ENCODE results near the gene HSPG2.
A peak's percentile ranks its signal among the peaks of the same experiment; 100 is the strongest.
"Not testable (repeated sequence)": the region's sequence is repeated elsewhere in the genome, so short reads cannot be mapped to it uniquely, and the experiment has no call there.

Gene HSPG2

DNA sequence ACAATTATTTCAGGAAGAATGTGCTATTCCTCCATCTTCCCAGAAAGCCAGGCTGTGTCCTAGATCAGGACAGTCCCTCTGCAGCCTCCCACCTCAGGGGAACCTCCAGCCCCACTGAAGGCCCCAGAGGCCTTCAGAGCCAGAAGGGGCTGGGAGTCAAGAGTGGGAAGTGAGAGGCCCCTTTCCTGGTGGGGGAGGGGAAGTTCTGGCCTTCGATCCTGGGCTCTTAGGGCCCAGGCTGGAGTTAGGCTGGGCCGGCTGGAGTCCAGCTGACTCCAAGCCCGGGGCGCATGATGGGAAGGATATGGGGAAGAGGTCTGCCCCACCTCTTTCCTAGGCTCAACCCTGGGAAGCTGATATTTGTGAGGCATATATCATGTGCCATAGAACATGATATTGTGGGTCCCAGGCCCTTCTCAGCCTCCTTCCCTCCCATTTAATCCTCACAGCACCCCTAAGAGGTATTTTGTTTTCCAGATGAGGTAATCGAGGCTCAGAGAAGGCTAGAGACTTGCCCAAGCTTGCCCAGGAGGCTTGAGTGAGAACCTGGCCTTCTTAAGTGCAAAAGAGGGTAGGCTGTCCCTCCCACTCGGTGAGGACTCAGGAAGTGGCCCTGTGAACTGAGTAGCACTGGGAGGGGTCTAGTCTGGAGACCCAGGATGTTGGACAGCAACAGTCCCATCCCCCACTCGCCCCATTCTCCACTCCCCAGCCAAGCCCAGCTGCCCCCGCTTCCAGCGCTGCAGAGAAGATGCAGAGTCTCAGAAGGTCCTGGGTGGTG is 18.6 kb upstream of the HSPG2 start:
- no peak for DNase-seq

DNA sequence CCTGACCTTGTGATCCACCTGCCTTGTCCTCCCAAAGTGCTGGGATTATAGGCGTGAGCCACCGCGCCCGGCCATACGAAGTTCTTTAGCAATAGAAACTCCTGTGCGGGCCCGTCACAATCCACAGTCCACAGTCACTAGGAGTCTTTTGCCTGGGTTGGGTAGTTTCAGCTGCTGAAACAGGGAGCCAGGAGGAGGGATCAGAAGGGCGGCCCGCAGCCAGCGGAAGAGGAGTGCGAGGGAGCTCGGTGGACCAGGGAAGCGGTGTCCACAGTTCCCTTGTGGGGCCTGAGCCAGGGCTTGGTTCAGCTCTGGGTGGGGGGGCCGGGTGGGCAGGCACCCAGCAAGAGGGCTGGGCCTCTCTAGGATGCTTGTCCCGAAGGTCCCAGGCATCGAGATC is 17.9 kb upstream of the HSPG2 start:
- no peak for DNase-seq

DNA sequence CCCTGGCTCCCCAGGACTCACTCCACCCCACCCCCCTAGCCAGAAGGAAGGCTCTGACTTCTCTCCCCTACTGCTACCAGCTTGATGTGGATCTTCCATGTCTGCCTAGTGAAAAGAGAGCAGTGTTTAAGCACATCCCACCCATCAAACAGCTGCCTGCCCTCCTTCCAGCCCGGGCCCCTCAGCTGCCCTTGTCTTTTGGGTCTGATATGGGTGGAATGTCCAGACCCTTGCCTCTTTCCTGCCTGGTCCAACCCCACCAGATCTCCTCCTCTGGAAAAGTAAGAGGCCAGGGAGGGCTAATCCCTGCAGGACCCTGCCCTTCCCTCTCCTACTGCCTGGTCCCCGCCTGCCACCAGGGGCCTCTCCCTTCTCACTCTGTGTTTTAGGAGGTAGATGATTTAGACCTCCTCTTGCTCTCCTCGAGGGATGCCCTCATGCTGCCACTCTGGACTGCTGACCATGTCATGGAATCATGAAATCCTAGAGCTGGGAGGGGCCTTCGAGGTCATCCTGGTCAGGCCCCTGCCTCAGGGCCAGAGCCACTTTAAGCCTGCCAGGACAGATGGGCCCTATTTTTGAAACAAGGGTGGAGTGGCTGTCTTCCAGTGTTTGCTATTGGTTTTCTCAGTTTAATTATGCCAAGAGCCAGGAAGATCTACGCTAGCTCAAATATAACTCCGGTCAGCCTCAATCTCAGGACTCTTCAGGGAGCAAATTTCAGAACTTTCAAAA is 15.8 kb upstream of the HSPG2 start:
- no peak for DNase-seq

DNA sequence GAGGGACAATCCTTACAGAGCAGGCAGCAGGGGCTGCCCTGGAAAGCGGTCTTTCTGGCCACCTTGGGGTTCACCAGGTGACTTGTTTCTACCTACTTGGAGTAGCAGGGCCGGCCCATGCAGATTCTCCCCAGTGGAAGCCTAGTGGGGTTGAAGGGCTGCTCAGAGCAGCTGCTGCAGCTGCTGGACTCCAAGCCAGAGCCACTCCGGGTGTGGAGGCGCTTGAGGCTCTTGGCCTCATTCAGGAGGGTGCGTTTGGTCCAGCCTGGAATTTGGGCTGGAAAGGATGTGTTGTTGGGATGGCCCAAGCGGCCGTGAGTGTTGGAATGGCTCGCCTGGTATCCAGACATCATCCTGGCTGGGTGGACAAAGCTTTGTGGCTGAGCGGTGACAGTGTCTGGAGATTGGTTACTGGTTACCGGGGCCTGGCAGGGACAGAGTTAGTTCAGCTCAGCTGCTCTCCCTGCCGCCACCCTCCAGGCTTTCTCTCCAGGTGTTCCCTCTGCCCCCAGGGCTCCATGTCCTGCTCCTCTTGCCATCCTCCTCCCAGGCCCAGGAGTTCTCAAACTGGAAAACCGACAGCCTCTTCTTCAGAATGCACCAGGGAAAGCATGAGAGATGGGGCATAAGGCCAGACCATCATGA is 14.2 kb upstream of the HSPG2 start:
- DNase-seq, result no peak

DNA sequence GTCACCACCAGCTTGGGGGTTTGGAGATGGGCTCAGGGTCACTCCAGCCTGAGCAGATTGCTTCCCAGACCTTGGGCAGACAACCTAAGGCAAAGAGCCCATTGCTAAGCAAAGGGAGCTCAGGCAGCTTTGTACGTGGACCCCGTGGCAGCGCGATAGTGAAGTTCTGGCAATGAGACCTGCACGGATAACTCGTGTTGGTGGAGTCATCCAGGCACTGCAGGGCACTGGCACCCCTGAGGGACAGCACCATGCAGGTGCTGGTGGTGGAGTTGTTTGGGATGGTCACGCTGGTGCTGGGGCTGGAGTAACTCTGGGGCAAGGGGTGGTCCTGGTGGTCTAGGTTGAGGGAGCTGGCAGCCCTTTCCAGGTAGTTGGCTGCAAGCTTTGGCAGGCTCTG is 13.6 kb upstream of the HSPG2 start:
- DNase-seq, result no peak

DNA sequence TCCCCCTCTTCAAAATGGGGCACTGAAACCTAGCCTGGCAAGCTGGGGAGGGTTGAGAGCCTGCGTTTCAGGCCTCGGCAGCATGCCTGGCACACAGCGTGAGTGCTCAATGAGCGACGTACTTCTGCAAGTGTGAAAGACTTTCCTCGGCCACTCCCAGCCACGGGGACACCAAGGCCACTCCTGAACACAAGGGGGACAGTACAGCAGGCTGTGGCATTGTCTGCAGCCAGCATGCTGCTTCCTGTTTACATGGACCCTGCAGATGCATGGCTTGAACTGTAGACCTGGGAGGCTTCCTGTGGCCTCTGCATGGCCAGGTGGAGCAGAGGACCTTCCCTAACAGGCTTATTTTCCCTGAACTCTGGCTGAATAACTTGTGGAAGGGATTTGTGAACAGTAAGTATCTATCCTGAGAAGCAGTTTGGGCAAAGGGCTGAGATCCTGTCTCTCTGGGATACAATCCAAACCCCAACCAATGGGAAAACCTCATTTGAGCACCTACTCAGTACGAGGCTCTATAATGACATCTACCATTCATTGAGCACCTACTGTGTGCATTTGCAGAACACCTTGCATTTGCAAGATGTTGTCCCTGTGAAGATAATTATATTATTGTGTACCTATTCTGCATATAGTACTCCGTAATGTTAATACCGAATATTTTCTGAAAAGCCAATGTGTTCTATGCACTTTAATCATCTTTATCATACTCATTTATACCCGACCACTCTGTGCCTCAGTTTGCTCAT is 9.9 kb upstream of the HSPG2 start:
- DNase-seq, result no peak

DNA sequence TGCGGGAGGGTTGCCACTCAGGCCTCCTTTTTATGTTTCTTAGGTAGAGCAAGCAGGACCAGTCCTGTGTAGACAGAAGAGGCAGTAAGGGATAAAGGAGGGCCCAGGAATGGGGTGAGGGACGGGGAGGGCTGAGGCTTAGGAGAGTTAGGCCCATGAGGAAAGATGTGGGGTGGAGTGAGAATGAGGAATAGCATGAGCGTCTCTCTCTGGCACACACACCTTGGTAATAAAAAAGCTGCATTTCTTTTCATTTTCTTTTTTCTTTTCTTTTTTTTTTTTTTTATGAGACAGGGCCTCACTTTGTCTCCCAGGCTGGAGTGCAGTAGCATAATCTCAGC is 7.6 kb upstream of the HSPG2 start:
- DNase-seq, result no peak

DNA sequence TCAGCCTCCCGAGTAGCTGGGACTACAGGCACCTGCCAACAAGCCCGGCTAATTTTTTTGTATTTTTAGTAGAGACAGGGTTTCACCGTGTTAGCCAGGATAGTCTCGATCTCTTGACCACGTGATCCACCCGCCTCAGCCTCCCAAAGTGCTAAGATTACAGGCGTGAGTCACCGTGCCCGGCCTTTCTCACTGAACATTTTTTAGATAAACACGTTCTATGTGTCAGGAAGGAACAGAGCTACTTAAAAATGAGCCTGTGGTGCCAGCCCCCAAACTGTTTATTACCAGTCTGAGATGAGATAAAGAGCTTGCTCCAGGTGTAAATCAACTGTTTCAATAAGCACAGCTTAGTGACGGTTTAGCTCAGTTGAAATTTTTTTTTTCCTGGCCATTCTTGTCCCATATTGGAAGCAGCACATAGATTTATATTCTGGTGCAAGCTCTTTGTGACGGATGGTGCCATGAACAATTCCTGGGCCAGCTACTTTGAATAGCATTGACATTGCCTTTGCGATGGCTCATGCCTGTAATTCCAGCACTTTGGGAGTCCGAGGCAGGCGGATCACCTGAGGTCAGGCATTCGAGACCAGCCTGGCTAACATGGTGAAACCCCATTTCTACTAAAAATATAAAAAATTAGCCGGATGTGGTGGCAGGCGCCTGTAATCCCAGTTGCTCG is 6.0 kb upstream of the HSPG2 start:
- not testable (repeated sequence) for DNase-seq

DNA sequence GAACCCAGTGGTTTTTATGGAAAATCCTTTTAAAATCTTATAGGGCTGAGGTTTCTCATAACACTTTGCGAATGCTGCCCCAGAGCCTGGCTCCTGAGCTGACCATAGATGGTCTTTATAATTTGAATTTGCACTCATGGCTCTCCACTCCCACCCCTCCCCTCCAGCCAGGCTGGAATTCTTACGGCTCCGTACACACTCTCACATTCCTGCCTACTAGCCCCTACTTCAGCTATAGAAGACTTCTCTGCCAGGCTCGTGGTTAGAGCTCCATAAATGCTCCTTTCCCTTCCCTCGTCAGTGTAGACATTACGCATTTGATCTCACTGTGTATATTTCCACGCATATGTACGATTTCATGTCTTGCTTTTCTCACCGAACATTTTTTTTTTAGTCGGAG is 5.4 kb upstream of the HSPG2 start:
- DNase-seq, result no peak

DNA sequence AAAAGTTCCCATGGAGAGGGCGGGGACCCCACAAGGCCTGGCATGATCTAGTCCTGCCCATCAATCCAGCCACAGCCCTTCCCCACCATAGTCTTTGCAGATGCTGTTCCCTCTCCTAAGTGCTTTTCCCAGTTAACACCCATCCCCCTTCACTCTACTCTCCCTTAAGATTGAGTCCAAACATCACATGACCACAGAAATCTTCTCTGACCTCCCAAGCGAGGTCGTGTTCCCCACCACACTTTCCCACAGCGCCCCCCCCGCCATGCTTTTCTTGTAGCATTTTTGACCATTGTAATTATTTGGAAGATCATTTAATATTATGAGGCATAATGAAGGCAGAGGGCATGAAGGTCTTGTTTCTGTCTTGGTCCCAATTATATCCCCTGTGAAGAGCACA is 4.3 kb upstream of the HSPG2 start:
- no peak for DNase-seq

DNA sequence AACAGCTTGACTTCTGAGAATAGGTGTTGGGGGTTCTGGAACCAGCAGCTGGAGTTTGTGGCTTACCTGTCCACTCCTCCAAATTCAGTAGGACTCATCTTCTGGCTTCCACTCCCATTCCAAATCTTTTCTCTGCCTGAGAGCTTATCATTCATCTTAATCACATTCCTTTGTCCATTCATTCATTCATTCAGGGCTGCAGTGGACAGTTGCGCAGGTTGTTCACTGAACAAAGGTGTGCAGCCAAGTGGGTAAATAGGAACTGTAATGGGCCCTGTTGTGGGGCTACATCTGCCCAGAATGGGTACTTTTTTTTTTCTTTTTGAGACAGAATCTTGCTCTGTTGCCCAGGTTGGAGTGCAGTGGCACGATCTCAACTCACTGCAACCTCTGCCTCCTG is 3.4 kb upstream of the HSPG2 start:
- DNase-seq, result no peak

DNA sequence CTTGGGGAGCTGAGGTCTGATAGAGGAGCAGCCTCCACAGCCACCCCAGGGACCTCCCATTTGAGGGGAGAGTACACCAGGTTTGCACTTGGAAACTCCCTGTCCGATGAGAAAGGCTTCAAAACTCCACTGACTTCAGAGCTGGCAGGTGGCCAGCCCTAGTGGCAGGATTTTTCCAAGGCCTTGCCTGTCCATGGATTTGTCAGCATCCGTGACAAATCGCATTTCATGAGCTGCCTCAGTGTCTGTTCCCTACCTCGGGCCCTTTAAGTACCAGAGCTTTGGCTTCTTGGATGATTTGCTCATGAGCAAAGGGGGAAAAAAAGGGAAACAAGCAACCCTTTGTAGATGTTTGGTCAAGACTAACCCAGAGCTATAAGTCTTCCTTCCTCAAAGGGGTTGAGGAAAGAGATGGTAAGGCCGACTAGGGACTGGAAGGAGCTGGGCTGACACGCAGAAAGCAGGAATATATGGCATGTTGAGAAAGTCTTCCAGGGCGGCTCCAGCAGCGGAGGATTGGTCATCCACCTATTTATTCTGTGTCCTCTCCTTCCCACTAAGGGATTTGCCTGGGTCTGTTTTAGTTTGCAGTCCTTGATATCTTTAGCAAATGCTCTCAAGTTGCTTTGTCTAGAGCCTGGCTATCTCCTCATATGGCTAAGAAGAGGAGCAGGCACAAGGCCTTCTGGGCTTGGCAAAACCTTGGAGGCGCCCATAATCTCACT is 2.7 kb upstream of the HSPG2 start:
- no peak for DNase-seq

DNA sequence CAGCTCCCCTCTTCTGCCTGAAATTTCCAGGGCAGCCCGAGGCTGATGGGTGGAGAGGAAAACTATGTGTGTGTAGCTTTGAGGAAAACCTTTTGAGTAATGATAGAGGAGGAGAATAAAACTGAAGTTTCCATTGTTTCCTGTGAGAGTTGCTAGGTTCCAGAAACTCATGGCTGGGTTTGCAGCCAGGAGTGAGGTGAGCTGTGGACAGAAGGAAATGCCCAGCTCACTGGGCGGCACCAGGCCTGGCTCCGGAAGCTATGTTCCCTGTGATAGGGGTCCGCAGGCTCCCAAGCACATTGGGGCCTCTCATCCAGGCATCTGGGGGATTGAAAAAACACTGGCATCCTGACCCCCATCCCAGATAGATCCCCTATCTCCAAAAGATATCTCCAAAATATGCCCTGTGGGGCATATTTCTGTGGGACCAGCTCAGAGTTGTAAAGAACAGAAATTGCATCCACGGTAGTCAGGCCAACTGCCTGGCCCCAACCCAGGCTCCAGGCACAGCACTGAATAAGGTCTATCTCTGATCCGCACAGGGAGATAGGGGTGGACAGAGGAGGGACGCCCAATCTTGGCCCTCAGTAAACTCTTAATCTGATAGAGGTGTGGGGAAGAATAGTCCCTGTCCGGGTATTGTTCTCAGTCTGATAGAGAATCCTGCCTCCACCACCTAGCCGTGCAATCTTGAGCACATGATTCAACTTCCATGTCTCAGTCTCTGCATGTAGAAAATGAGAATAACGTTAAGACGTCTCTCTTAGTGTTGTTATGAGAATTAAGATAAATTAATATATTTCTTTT is 1.8 kb upstream of the HSPG2 start:
- DNase-seq, result no peak

DNA sequence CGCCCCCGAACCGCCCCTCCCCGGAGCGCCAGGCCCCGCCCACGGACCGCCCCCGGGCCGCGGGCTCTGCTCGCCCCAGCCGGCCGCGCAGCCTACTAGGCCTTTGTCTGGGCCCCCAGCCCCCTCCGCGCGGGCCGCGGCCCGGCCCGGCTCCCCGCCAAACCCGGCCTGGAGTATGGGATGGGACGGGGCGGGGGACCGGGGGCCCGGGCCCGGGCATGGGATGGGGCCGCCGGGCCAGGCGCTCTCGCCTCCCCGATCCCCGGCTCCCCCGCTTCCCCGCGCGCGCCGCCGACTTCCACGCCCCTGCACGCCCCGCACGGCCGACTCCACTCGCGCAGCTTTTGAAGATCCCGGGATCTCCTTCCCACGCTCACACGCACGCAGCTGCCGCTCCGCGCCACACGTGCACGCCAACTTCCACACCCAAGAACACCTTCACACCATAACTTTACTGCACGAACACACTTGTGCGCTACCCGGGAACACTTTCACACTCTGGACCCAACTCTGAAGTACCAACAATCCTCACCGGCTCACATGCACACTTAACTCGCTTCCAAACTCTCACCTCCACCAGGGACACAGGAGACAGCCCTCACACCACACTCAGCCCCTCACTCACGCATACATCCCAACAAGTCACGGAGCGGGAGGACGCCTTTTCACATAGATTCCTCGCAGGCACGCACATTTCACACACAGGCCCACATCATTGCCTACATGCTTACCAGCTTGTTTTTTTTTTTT is 437 bp upstream of the HSPG2 start:
- DNase-seq, result peak; percentile 58 to 71

DNA sequence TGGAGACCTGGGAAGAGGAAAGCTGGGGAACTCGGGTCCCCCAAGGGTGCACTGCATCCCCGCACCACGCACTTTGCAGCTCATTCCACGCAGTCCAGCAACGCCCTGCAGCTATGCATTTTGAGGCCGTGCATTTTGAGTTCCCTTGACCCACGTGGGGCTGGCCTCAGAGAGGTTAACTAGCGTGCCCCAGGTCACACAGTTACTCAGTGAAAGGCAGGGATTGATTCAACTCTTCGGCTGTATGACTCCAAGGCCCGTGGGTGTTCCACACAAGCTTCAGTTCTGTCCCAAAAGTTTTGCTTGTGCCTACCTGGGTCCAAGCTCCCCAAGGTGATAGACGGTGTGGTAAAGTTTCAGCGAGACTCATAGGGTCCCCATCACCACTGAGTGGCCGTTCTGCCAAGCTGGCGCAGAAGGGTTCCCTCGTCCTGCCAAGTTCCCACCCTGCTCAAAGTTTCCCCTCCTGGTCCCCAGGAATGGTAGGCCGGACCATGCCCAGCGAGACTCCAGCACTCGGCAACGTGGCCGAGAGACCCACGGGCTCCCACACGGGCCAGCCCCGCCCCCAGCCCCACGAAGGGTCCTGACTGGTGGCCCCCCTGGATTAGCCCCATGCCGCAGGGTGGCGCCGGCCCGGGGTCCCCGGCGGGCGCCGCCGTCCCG is 611 bp downstream of the HSPG2 start:
- no peak for DNase-seq

DNA sequence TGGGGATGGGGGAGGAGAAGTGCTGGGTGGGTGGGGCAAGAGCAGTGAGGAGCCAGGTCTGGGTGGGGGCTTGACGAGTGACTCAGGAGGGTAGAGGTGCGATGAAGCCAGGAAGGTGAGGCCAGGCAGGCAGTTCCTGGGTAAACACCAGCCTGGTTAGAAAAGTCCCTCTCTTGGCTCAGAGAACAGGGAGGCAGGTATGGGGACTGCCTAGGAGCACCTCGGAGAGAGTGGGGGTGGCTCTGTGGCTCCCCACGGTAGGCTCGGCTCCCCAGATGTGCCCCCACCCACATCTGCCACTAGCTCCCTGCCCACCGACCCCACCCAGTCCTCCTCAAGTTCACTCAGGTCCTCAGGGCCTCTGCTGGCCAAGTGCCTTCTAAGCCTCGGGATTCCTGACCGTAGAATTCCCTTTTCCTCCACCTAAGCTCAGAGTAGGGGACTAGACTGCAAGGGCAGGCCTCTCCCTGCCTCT is 1.2 kb downstream of the HSPG2 start:
- DNase-seq, result no peak

DNA sequence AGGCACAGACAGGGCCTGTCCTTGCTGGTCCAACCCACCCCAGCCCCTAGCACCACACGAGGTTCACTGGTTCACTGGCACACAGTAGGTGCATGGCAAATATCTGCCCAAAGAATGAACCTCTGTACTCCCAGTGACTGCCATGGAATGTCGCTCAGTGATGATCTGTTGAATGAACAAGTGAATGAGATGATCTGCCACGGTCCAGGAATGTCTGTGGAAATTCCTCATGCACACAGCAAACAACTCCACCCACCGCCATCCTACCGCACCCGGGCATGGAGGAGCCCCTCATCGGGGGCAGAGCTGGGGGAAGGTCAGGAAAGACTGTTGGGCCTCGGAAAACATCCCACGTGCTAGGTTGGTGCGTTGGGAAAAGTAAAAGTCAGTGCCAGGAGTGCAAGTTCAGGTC is 1.7 kb downstream of the HSPG2 start:
- no peak for DNase-seq

DNA sequence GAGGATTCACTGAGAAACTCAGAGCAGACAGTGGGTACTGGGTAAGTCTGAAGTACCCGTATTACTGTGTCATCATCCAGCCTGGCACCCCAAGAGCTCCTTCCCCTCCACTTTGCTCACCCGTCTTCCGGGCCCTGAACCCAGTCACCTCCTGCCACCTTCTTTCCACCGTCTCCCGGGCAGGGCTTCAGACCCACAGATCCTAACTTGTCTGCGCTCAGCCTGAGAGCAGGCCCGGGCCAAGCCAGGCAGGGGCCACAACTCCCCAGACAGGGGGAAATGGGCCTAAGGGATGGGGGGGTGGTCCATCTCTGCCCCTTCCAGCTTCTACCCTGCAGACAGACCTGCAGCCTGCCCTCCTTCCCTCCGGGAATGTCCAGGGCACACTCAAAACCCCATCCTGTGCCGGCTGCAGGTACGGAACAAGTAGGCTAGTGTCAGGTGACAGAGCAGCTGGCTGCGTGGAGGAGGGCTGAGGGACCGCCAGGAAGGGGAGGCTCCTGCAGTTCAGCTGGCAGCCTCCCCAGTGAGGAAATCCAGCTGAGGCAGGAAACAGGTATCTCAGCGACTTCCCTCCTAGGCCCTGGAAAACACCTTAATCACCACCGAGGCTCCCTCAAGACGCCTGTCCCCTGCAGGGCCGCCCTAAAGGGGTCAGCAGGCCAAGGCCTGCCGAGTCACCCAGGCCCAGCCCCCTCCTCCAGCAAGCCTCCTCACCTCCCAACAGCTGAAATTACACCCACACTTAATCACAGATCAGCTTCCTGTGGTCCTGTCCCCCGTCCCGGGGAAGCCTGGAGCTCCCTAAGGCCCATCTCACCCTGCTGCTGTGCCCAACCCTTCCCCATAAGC is 3.5 kb downstream of the HSPG2 start:
- no peak for DNase-seq

DNA sequence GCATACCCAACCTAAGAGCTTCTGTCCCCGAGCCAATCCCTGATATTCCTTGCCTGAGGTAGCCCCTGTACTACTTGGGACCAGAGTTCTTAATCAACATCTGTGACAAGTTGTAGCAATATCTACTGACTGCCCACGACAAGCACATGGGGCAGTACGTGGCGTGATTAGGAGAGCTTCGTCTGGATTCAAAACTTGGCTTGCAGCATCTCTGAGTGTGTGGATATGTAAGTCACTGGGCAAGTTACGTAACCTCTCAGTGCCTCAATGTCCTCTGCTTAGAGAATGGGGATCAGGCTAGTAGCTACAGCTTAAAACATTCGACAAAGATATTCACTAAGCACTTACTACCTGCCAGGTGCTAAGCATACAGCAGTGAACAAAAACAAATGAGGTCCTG is 5.0 kb downstream of the HSPG2 start:
- DNase-seq, result no peak

Measured in activated CD4-positive, alpha-beta T cell treated with anti-CD3 and anti-CD28 coated beads for 4 hours (primary cell).